LNCaP clone FGC (cell line): ENCODE data around the gene SBF2.

Source experiments
- DNase-seq: peaks from one replicate; pipeline ENCODE4 v3.0.0-alpha.2; 2011; ENCODE audit warnings: low read depth
- H3K4me3 ChIP-seq: 2 replicates; pipeline ENCODE4 v1.5.1; 2011; ENCODE audit warnings: mild to moderate bottlenecking, low read depth, low read length, control low read depth
- CTCF ChIP-seq: IDR thresholded peaks from 2 replicates; pipeline ENCODE4 v1.5.1; 2012; ENCODE audit warnings: mild to moderate bottlenecking; ENCODE audit not compliant: control insufficient read depth, insufficient read depth; ENCODE audit errors: extremely low read depth

Gene SBF2

GRCh38 chr11:9895006-9895405 lies 399.0 kb downstream of the SBF2 start:
- no peak for DNase-seq
- H3K4me3 ChIP-seq = no peak overlapping the region
- TF ChIP-seq CTCF = no peak

DNA sequence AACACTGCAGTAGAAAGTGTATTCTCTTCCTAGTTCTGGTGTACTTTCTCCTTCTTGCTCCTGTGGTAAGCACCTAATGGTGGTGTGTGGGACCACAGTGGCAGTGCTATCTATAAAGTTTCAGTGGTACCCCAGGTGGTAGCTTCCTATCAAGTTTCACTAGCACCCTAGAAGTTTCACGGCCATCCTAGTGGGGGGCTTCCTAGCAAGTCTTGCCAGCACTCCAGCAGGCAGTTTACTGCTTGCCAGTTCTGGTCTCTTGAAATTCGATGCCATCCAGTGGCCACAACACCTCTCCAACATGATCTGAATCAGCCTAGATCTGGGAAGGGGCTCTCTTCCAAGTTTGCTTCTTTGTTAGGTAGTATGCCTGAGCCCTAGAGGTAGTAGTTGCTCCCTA lies 400.5 kb downstream of the SBF2 start:
- no peak for TF ChIP-seq CTCF
- DNase-seq = no peak
- no peak overlapping the region for H3K4me3 ChIP-seq

DNA sequence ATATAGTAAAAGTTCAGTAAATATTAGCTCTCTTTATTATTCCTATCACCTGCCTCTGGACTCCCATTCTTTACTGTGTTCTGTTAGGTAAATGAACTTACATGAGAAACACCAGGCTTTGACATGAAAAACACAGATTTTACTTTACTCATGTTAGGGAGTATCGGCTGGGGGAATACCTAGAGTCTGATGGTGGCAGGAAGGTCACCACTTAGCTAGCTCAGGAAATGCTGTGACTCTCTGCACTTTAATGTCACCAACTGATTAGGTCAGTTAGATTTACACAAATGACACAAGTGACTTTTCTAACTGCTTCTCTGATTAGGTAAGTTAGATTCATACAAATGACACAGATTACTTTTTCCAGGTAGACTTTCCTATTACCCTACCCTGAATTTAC lies 405.1 kb downstream of the SBF2 start:
- no peak overlapping the region for H3K4me3 ChIP-seq
- TF ChIP-seq CTCF = no peak
- DNase-seq = no peak

- TF ChIP-seq CTCF = no peak
- DNase-seq = no peak
- H3K4me3 ChIP-seq = no peak overlapping the region
Observed at GRCh38 chr11:9887472-9887871, 406.5 kb downstream of the SBF2 start.

DNA sequence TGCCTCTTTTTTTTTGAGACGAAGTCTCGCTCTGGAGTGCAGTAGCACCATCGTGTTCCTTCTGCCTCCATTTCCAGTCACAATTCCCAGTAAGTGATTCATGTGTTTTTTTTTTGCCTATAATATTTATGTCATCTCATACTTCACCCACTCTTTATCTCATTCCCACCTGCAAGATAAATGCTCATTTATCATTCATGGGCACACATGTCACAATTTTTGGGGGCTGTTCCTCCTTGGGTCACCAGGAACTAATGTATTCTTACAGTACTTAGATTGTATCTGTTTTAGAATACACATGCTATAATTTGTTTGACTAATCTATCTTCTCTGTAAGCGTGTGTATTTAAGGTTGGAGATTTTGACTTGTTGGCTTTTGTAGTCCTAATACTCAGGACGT lies 407.4 kb downstream of the SBF2 start:
- TF ChIP-seq CTCF = no peak
- DNase-seq = no peak

DNA sequence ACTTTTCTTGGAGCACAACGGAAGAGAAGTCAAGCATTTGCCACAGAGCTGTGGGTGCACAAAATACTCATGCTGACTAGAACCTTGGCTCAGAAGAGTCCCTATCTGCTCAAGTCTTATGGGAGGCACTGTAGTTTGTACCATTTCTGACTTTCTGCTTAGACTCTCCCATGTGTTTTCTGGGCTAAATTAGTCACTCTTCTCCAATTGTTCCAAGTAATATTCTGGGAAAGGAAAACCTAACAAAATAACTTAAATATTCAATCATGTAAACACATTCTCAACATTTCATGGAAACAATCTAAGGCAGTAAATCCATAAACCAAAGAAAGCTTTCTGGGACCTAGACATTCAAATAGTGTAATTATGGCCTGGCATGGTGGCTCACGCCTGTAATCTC lies 409.4 kb downstream of the SBF2 start:
- no peak for DNase-seq
- no peak for TF ChIP-seq CTCF
- no peak overlapping the region for H3K4me3 ChIP-seq

More for the DNA sequence above, 407.4 kb downstream of the SBF2 start:
- H3K4me3 ChIP-seq = no peak overlapping the region

DNA sequence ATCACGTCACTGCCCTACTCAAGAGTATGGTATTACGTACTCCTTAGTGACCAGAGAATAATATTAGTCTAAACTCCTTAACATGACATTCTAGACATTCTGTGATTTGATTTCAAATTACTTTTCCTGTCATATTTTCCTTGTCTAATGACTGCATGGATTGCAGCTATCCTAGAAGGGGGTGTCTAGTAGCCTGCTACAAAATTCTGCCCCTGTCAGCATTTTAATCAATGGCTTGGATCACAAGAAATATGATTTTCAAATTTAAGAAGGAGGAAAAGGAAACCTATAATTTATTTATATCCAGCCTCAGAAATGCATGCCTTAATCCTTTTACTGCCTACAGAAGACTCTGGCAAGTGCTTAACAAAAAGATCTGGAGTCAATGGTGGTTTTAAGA lies 413.4 kb downstream of the SBF2 start:
- no peak for TF ChIP-seq CTCF
- DNase-seq = no peak
- H3K4me3 ChIP-seq = no peak overlapping the region
